NCI-H69 (cell line): Measurements from ENCODE around the gene CLBA1.
"Not testable (repeated sequence)": the region's sequence is repeated elsewhere in the genome, so short reads cannot be mapped to it uniquely, and the experiment has no call there.

Experiments
- DNase-seq: peaks from one replicate; lab custom pipeline; 2025; lab: John Stamatoyannopoulos, UW

CLBA1 gene

GRCh38 chr14:104947881-104948735 lies 37.5 kb upstream of the CLBA1 start:
- not testable (repeated sequence) for DNase-seq

DNA sequence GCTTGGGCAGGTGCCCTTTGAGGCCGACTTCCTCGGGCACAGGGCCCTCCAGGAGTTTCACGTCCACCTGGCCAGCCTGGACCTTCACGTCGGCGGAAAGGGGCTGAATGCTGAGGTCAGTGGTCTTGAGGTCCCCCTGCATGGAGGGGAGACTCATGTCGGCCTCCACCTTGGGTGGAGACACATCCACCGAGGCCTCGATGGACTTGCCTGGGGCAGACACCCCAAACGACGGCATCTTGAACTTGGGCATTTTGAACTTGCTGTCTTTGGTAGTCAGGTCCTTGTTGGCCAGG lies 36.9 kb upstream of the CLBA1 start:
- DNase-seq = no peak

GRCh38 chr14:104949406-104949955 lies 36.1 kb upstream of the CLBA1 start:
- DNase-seq = not testable (repeated sequence)

- no peak for DNase-seq
These were observed 35.6 kb upstream of the CLBA1 start for GRCh38 chr14:104950021-104950420.

DNA sequence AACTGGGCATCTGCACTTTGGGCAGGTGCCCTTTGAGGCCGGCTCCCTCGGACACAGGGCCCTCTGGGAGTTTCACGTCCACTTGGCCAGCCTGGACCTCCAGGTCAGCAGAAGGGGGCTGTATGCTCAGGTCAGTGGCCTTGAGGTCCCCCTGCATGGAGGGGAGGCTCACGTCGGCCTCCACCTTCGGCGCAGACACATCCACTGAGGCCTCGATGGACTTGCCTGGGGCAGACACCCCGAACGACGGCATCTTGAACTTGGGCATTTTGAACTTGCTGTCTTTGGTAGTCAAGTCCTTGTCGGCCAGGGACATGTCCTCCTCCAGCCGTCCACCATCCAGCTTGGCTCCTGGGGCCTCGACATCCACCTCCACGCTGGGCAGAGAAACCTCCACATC lies 34.9 kb upstream of the CLBA1 start:
- DNase-seq = not testable (repeated sequence)

GRCh38 chr14:104951863-104952657 lies 33.5 kb upstream of the CLBA1 start:
- DNase-seq = not testable (repeated sequence)

- DNase-seq = no peak
These were observed 32.5 kb upstream of the CLBA1 start for GRCh38 chr14:104953097-104953496.

GRCh38 chr14:104953896-104954656 lies 31.5 kb upstream of the CLBA1 start:
- no peak for DNase-seq

DNA sequence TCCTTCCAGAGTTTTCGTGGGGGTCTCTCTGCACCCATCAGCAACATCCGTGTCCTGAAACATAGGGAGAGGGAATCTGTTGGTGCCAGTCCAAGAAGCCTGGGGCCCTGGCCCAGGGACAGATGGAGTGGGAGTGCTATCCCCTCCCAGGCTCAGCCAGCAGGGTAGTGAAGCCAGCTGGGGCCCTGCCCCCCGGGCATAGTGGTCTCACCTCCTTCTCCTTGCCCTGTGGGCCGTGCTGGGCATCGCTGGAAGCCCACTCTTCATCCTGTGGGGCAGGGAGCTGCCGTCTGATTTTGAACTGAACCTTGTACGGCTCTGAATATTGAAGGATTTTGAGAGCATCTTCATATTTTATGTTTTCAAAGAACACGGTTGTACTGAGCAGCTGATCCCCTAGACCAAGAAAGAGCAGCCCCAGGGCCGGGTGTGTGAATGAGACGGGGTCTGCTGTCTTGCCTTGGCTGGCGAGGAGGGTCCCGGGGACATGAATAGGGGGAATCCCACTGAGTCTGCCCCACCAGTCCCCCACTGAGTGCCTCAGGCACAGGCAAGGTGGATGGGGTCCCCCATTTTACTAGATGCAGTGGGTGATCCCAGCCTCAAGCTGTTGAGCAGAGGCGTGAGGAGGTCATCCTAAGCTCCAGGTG lies 30.7 kb upstream of the CLBA1 start:
- DNase-seq = no peak

- no peak for DNase-seq
These were observed 30.2 kb upstream of the CLBA1 start for GRCh38 chr14:104955396-104955770.

DNA sequence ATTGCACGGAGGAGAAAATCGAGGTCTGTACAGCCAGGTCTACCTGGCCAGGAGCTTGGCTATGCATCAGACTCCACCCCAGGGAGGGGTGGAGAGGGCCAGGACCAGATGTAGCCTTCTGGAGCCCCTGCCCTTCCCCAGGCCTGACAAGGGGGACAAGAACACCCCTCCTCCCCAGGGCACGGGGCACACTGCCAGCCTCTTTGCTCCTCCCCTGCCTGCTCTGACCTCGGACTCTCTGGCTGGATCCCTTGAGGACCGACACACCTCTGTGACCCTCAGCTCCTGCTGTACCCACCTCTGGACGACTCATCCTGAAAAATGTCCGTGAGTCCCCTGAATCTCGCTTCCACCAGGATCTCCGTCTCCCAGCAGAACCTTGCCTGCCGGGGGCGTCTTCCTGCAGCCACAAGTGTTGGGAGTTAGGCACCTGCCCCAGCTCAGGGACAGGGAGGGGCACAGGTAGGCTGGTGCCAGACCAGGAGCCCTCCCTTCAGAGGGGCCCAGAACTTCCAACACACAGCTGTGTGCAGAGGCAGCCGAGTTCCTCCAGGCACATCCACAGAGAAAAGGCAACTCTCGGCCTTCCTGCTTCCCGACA lies 29.2 kb upstream of the CLBA1 start:
- no peak for DNase-seq

GRCh38 chr14:104957146-104958113 lies 28.2 kb upstream of the CLBA1 start:
- no peak for DNase-seq

- no peak for DNase-seq
These were observed 21.0 kb upstream of the CLBA1 start for GRCh38 chr14:104964546-104964945.

DNA sequence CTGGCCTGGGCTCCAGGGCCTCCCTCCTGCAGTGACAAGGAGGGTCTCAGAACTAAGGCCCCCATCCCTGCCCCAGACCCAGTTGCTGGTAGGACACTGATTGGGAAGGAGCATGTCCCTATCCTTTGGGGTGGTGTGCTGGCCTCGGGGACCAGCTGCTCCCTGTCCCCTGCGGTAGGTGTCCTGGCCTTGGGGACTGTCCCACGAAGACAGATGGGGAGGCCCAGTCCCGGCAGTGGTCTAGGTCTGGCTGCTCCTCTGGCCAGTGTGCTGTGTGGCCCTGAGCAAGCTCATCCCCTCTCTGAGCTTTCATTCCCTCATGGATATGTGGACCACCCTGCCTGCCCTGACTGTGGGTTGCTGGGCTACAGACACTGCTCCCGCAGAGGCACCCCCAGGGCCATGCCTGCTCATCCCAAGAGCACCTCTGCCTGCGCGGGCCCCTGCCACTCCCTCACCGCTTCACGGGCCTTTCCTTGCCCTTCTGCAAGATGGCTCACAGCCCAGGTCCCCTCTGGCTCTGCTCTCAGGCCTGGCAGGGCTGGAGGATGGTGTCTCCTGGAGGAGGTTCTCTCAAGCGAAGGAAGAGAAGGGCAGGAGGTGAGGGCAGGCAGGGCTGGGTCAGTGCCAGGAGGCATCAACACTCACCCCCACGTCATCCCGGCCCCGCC lies 19.9 kb upstream of the CLBA1 start:
- no peak for DNase-seq

GRCh38 chr14:104966261-104966865 lies 19.2 kb upstream of the CLBA1 start:
- DNase-seq = no peak

DNA sequence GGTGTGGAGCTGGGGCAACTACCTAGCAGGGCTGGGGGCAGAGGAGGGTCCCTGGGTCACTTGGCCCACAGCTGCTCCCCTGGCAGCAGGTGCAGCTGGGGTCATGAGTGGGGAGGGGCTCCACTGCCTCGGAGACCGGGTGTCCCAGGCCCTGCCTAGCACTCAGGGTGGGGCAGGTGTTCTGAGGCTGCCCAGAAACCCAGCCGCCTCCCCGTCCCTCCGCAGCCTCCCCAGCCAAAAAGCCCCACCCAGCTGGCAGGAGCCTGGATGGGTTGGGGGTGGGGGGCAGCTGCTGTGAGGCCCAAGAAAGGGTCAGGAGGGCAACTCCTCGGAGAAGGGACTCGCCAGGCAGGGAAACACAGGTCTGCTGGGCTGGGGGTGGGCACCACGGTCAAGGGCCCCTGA lies 18.6 kb upstream of the CLBA1 start:
- no peak for DNase-seq

- peak; percentile 74 for DNase-seq
These were observed 18.0 kb upstream of the CLBA1 start for GRCh38 chr14:104967386-104968152.

DNA sequence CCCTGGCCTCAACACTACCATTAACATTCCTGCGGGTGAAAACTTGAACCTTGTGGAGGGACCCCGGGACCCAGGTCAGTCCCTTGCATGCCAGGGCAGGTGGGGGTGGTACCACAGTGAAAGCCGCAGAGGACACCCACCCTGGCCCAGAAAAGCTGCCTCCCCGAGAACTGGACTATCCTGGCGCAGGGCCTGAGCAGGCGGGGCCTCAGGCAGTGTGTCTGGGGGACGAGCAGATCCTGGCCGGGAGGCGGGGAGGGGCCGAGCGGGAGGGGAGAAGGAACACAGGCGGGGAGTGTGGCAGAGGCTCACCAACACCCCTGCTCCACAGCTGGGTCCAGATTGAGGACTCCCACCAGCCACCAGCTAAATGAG lies 17.4 kb upstream of the CLBA1 start:
- DNase-seq = peak; percentile 78
